Neural cell (in vitro differentiated cells): ENCODE results near the gene SYCE3.

Experiments used
- EZH2 ChIP-seq: fragments of 200-600, 300-800 bp; shearing (Covaris generic), sonication (generic); IDR thresholded peaks from 2 replicates; pipeline ENCODE4 v1.6.1; 2014; ENCODE audit warnings: antibody characterized with exemption, low read length, borderline replicate concordance, mild to moderate bottlenecking; ENCODE audit not compliant: insufficient read depth, poor library complexity, severe bottlenecking
- RAD21 ChIP-seq: fragments of 450-650 bp; conservative IDR thresholded peaks from 2 replicates; pipeline ENCODE4 v1.6.1; 2014; ENCODE audit warnings: antibody characterized with exemption, mild to moderate bottlenecking, moderate library complexity
- TF ChIP-seq, protein P1 (sequence below): fragments of 450-650 bp; IDR thresholded peaks from 2 replicates; pipeline ENCODE4 v1.5.1; 2014; ENCODE audit warnings: antibody characterized with exemption, mild to moderate bottlenecking, moderate library complexity; ENCODE audit not compliant: poor library complexity, severe bottlenecking

DNA sequence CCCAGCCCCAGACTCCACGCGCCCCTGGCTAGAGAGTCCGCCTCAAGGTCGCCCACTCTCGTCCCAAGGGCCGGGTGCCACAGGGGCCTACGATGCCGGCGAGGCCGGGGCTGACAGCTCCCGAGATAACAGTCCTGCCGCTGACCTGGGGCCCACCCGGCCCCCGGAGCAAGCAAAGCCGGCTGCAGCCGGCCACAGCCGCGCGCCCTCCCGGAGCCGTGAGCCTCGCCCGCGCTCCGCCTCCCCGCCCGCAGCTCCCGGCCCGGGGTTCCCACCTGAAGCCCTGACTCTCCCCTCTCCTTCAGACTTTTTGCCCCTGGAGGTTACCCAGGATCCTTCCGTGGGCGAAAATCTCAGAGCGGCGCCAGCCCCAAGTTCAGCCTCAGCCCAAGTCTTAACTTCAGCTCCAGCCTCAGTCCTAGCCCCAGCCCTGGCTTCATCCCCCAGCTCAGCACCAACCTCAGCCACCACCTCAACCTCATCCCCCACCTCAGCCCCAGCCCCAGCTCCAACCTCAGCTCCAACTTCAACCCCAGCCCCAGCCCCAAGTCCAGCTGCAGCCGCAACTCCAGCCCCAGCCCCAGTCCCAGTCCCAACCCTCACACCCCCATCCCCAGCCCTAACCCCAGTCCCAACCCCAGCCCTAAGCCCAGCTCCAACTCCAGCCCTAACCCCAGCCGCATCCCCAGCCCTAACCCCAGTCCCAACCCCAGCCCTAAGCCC, 15.3 kb downstream of the SYCE3 start:
- no peak for TF ChIP-seq RAD21
- TF ChIP-seq, protein P1, sequence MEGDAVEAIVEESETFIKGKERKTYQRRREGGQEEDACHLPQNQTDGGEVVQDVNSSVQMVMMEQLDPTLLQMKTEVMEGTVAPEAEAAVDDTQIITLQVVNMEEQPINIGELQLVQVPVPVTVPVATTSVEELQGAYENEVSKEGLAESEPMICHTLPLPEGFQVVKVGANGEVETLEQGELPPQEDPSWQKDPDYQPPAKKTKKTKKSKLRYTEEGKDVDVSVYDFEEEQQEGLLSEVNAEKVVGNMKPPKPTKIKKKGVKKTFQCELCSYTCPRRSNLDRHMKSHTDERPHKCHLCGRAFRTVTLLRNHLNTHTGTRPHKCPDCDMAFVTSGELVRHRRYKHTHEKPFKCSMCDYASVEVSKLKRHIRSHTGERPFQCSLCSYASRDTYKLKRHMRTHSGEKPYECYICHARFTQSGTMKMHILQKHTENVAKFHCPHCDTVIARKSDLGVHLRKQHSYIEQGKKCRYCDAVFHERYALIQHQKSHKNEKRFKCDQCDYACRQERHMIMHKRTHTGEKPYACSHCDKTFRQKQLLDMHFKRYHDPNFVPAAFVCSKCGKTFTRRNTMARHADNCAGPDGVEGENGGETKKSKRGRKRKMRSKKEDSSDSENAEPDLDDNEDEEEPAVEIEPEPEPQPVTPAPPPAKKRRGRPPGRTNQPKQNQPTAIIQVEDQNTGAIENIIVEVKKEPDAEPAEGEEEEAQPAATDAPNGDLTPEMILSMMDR = no peak
- no peak for TF ChIP-seq EZH2
